Endothelial cell of umbilical vein (primary cell): ENCODE measurements around the gene SYCE1. TPM values are rescaled to one million over a fixed set of nuclear protein-coding genes. Genes with fewer than 3 reads are reported as not detected.

Source experiments
- BruUV-seq: library from RNA; stranded (reverse); fragments of 400-500 nt; replicated peaks from 2 replicates; lab custom pipeline; 2021; lab: Mats Ljungman, UMichigan
- CTCF ChIA-PET: fragments of 300-600, 350-600 bp; sonication (Branson Sonifier 250); formaldehyde crosslinking; loops from one replicate; lab custom pipeline; 2021; ENCODE audit warnings: antibody characterized with exemption, inconsistent platforms; lab: Charles Lee
- POLR2A ChIA-PET: fragments of 300-600, 350-600 bp; sonication (Branson Sonifier 250); formaldehyde crosslinking; loops from one replicate; lab custom pipeline; 2021; ENCODE audit warnings: antibody characterized with exemption, inconsistent platforms; lab: Charles Lee
- DNase-seq: peaks from one replicate; pipeline ENCODE4 v3.0.0-alpha.2; 2011; ENCODE audit warnings: low read depth, low spot score
- FAIRE-seq: peaks from 2 replicates; lab custom pipeline; 2011; peaks lifted over from hg19 to GRCh38; lab: Jason Lieb, UNC
- H2AFZ ChIP-seq: 2 replicates; pipeline ENCODE4 v1.6.0; 2012; ENCODE audit warnings: low read depth, low read length, control low read depth, inconsistent platforms
- H3K27ac ChIP-seq: 2 replicates; pipeline ENCODE4 v1.5.1; 2011; ENCODE audit warnings: low read depth, mild to moderate bottlenecking, control low read depth, low read length, moderate library complexity; ENCODE audit not compliant: insufficient read depth
- H3K27me3 ChIP-seq, 2 experiments: 2 replicates each; pipeline versions ENCODE4 v1.6.0 to v1.6.1; 2011; ENCODE audit warnings: low read length in 2 of 2, mixed read lengths in 1 of 2; ENCODE audit not compliant: control insufficient read depth in 2 of 2, insufficient read depth in 2 of 2
- H3K36me3 ChIP-seq, 2 experiments: 2 replicates in 1 of 2; 3 replicates in 1 of 2; pipeline ENCODE4 v1.5.1; 2011; ENCODE audit warnings: low read length in 2 of 2, mild to moderate bottlenecking in 1 of 2, moderate library complexity in 1 of 2; ENCODE audit not compliant: control insufficient read depth in 2 of 2, insufficient read depth in 2 of 2; ENCODE audit errors: extremely low read depth in 1 of 2
- H3K4me1 ChIP-seq: 3 replicates; pipeline ENCODE4 v1.5.1; 2011; ENCODE audit warnings: mild to moderate bottlenecking, low read length; ENCODE audit not compliant: control insufficient read depth, insufficient read depth; ENCODE audit errors: extremely low read depth
- H3K4me2 ChIP-seq: 2 replicates; pipeline ENCODE4 v1.6.1; 2011; ENCODE audit warnings: low read length, control low read depth, mixed read lengths; ENCODE audit not compliant: insufficient read depth
- H3K4me3 ChIP-seq, 3 experiments: fragments of 200-600 bp in 1 of 3; sonication (generic), shearing (Covaris generic) in 1 of 3; replicated peaks in 1 of 3; 2 replicates each; pipeline ENCODE4 v1.5.1; 2011 to 2016; ENCODE audit warnings: control low read depth in 3 of 3, low read length in 3 of 3, mild to moderate bottlenecking in 2 of 3, inconsistent platforms in 1 of 3, low read depth in 1 of 3, moderate library complexity in 1 of 3; ENCODE audit not compliant: insufficient read depth in 1 of 3
- H3K79me2 ChIP-seq: 2 replicates; pipeline ENCODE4 v1.6.0; 2012; ENCODE audit warnings: low read length, inconsistent platforms; ENCODE audit not compliant: control insufficient read depth, insufficient read depth
- H3K9ac ChIP-seq: replicated peaks from 2 replicates; pipeline ENCODE3; 2011; ENCODE audit warnings: low read length, control low read depth; ENCODE audit not compliant: insufficient read depth; ENCODE audit errors: extremely low read depth
- H3K9me1 ChIP-seq: replicated peaks from 3 replicates; pipeline ENCODE4 v1.6.0; 2011; ENCODE audit warnings: mild to moderate bottlenecking, low read length; ENCODE audit not compliant: control insufficient read depth, insufficient read depth; ENCODE audit errors: extremely low read depth
- H3K9me3 ChIP-seq: replicated peaks from 2 replicates; pipeline ENCODE4 v1.5.1; 2012; ENCODE audit warnings: low read length, inconsistent platforms; ENCODE audit not compliant: control insufficient read depth, insufficient read depth
- H4K20me1 ChIP-seq: replicated peaks from 2 replicates; pipeline ENCODE3; 2011; ENCODE audit warnings: mild to moderate bottlenecking, low read length; ENCODE audit not compliant: control insufficient read depth, insufficient read depth; ENCODE audit errors: extremely low read depth
- EZH2 ChIP-seq: IDR thresholded peaks from 2 replicates; pipeline ENCODE4 v1.6.1; 2012; ENCODE audit warnings: borderline replicate concordance, low read depth, mild to moderate bottlenecking, moderate library complexity, low read length, inconsistent platforms; ENCODE audit not compliant: severe bottlenecking
- FOS ChIP-seq: IDR thresholded peaks from 2 replicates; pipeline ENCODE4 v1.6.1; 2011; ENCODE audit warnings: mild to moderate bottlenecking, low read length, moderate library complexity, borderline replicate concordance; ENCODE audit not compliant: insufficient read depth
- GATA2 ChIP-seq: IDR thresholded peaks from 2 replicates; pipeline ENCODE4 v1.7.0; 2011; ENCODE audit warnings: low read depth, mild to moderate bottlenecking, moderate library complexity, mixed read lengths, low read length; ENCODE audit not compliant: insufficient read length, insufficient read depth
- JUN ChIP-seq: IDR thresholded peaks from 2 replicates; pipeline ENCODE4 v1.6.1; 2011; ENCODE audit warnings: borderline replicate concordance, low read depth; ENCODE audit not compliant: insufficient read length, insufficient read depth
- MYC ChIP-seq: IDR thresholded peaks from one replicate; pipeline ENCODE4 v1.6.1; 2011; ENCODE audit warnings: mild to moderate bottlenecking, low read depth, low read length
- POLR2A ChIP-seq: IDR thresholded peaks from 2 replicates; pipeline ENCODE4 v1.6.1; 2012; ENCODE audit warnings: low read depth, mild to moderate bottlenecking, control low read depth, low read length
- POLR2AphosphoS5 ChIP-seq: IDR thresholded peaks from 2 replicates; pipeline ENCODE4 v1.6.1; 2012; ENCODE audit warnings: low read depth, mild to moderate bottlenecking, control low read depth, low read length, moderate library complexity; ENCODE audit not compliant: insufficient read depth
- dilution Hi-C: fragments of 300-500 bp; cut with MboI; formaldehyde crosslinking; loops from one replicate; pipeline ENCODE4 v1.15.0; 2019; ENCODE audit warnings: low sequenced_read_pairs; ENCODE audit not compliant: extremely low pct_ligation_motif_present
- intact Hi-C: fragments of 100-400 bp; cut with micrococcal nuclease; formaldehyde crosslinking; loops from one replicate; pipeline ENCODE4 v1.10.0; 2022
- polyA plus RNA-seq, 4 experiments: library from polyadenylated mRNA; depleted of rRNA in 3 of 4; stranded (reverse) in 3 of 4; unstranded in 1 of 4; fragments of >200 nt; gene quantifications; 2 replicates each; pipeline versions ENCODE4 v1.2.1 to v1.2.3, GENCODE V29; 2011 to 2012; ENCODE audit warnings: missing spikeins in 1 of 4
- total RNA-seq: library from RNA; stranded (reverse); gene quantifications from 2 replicates; pipeline ENCODE4 v1.2.3, GENCODE V29; 2021
- TF ChIP-seq, protein P1 (sequence below), 2 donors: IDR thresholded peaks; 1 replicate in 1 of 2; 2 replicates in 1 of 2; pipeline ENCODE4 v1.5.1; 2011; ENCODE audit warnings: low read length in 2 of 2, mild to moderate bottlenecking in 2 of 2, moderate library complexity in 2 of 2, control low read depth in 1 of 2, inconsistent platforms in 1 of 2, low read depth in 1 of 2; ENCODE audit not compliant: insufficient read depth in 1 of 2; ENCODE audit errors: extremely low read depth in 1 of 2
- TF ChIP-seq, protein P2 (sequence below): IDR thresholded peaks from 2 replicates; pipeline ENCODE4 v1.6.1; 2011; ENCODE audit not compliant: insufficient read depth, insufficient read length

The SYCE1 gene
- total and polyA plus RNA-seq, 2 donors (not counting 3 experiments of a cell fraction or from before 2014, with no cell fraction given): not detected

DNA sequence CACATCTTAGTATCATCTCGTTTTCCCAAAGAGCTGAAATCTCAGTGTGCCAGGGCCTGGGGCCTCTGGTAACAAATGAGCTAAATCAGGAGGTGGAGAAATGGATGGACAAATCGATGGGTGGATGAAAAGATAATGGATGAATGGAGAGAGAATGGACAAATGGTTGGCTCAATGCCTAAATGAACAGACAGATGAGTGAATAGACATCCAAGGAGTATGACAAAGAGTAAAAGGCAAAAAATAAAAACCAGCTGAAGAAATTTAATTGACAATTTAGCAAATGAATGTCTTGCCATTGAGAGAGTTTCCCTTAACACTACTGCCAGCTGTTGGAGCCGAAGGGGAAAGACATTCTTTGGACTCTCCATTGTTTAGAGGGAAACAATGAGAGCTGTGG lies 8.0 kb downstream of the SYCE1 start:
- Histone ChIP-seq H4K20me1 (no peaks in the 10 kb centered on the region), H3K4me1 (no peaks in the 10 kb centered on the region), H3K4me3 (no peak overlapping the region), H3K4me2 (no peak overlapping the region), H3K9me3 (peaks cover 5% of the 10 kb centered on the region), H3K9ac (no peak overlapping the region), H3K36me3 (no peaks in the 10 kb centered on the region), H2AFZ (no peak overlapping the region), H3K79me2 (no peaks in the 10 kb centered on the region), H3K9me1 (no peaks in the 10 kb centered on the region), H3K27me3 (no peaks in the 10 kb centered on the region), H3K27ac (no peak overlapping the region)
- POLR2A ChIA-PET: no interaction called here
- FAIRE-seq (no peak), DNase-seq (no peak)
- TF ChIP-seq POLR2A: no peak
- no peak for TF ChIP-seq GATA2
- TF ChIP-seq EZH2: no peak
- TF ChIP-seq, protein P1, sequence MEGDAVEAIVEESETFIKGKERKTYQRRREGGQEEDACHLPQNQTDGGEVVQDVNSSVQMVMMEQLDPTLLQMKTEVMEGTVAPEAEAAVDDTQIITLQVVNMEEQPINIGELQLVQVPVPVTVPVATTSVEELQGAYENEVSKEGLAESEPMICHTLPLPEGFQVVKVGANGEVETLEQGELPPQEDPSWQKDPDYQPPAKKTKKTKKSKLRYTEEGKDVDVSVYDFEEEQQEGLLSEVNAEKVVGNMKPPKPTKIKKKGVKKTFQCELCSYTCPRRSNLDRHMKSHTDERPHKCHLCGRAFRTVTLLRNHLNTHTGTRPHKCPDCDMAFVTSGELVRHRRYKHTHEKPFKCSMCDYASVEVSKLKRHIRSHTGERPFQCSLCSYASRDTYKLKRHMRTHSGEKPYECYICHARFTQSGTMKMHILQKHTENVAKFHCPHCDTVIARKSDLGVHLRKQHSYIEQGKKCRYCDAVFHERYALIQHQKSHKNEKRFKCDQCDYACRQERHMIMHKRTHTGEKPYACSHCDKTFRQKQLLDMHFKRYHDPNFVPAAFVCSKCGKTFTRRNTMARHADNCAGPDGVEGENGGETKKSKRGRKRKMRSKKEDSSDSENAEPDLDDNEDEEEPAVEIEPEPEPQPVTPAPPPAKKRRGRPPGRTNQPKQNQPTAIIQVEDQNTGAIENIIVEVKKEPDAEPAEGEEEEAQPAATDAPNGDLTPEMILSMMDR (IDR thresholded peaks at IDR 0.05; ENCODE audit: extremely low read depth in 1 of 2, insufficient read depth in 1 of 2, low read depth in 1 of 2, low read length in 2 of 2): no peak
- TF ChIP-seq, protein P2, sequence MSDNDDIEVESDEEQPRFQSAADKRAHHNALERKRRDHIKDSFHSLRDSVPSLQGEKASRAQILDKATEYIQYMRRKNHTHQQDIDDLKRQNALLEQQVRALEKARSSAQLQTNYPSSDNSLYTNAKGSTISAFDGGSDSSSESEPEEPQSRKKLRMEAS: no peak
- TF ChIP-seq MYC: no peak
- TF ChIP-seq JUN: no peak
- no peak for TF ChIP-seq FOS
- no peak for TF ChIP-seq POLR2AphosphoS5
- intact Hi-C loops (no loop called here), dilution Hi-C loops (no loop called here)
- BruUV-seq: no TSS peak
- CTCF ChIA-PET: no interaction called here
